ENCODE measurements around the gene FHDC1. TPM values are rescaled to one million over a fixed set of nuclear protein-coding genes. Genes with fewer than 3 reads are reported as not detected.
A peak's percentile ranks its signal among the peaks of the same experiment; 100 is the strongest.

FHDC1 gene
- total RNA-seq, 1 donor from 2014 or later = 2.1 TPM

- DNase-seq (ENCODE audit: low read depth) = peak; percentile 80
- no peak for TF ChIP-seq CTCF (conservative IDR thresholded peaks at IDR 0.05; ENCODE audit: low read depth, low read length)
- no peak overlapping the region for H3K4me3 ChIP-seq (ENCODE audit: low read depth, low read length)
These were observed 36.9 kb downstream of the FHDC1 start for GRCh38 chr4:152972821-152973628.

GRCh38 chr4:152973629-152974467, 37.7 kb downstream of the FHDC1 start:
- no peak overlapping the region for H3K4me3 ChIP-seq (ENCODE audit: low read depth, low read length)
- no peak for DNase-seq (ENCODE audit: low read depth)
- no peak for TF ChIP-seq CTCF (conservative IDR thresholded peaks at IDR 0.05; ENCODE audit: low read depth, low read length)

- DNase-seq (ENCODE audit: low read depth) = no peak
- TF ChIP-seq CTCF (conservative IDR thresholded peaks at IDR 0.05; ENCODE audit: low read depth, low read length) = no peak
- H3K4me3 ChIP-seq (ENCODE audit: low read depth, low read length) = no peak overlapping the region
These were observed 38.6 kb downstream of the FHDC1 start for GRCh38 chr4:152974468-152975379.

- no peak overlapping the region for H3K4me3 ChIP-seq (ENCODE audit: low read depth, low read length)
- no peak for DNase-seq (ENCODE audit: low read depth)
- TF ChIP-seq CTCF (conservative IDR thresholded peaks at IDR 0.05; ENCODE audit: low read depth, low read length) = no peak
These were observed 39.5 kb downstream of the FHDC1 start for GRCh38 chr4:152975380-152976211.

- no peak for TF ChIP-seq CTCF (conservative IDR thresholded peaks at IDR 0.05; ENCODE audit: low read depth, low read length)
- H3K4me3 ChIP-seq (ENCODE audit: low read depth, low read length) = no peak overlapping the region
- DNase-seq (ENCODE audit: low read depth) = no peak
These were observed 40.2 kb downstream of the FHDC1 start for GRCh38 chr4:152976212-152976761.
